GM19452 (cell line): ENCODE data around the gene LNX2.
A peak's percentile ranks its signal among the peaks of the same experiment; 100 is the strongest.

Experiments used
- ATAC-seq: cut with Tn5 transposase; IDR thresholded peaks from one replicate; pipeline ENCODE4 v1.9.1; 2021; ENCODE audit not compliant: unreplicated experiment

Gene LNX2

GRCh38 chr13:27620377-27621115 is at the start of gene LNX2:
Gene LNX2 (minus strand): TSS chr13:27620529. CDS start chr13:27581703, 38,826 bp downstream.
- peak; percentile 88 for ATAC-seq

GRCh38 chr13:27667946-27668345 is 47.6 kb upstream of the LNX2 start:
- ATAC-seq = no peak

- ATAC-seq = no peak
Measured at GRCh38 chr13:27666951-27667350, 46.6 kb upstream of the LNX2 start.

- no peak for ATAC-seq
Measured at GRCh38 chr13:27665761-27666160, 45.4 kb upstream of the LNX2 start.

- ATAC-seq = no peak
Measured at GRCh38 chr13:27665333-27665732, 45.0 kb upstream of the LNX2 start.

- ATAC-seq = no peak
Measured at GRCh38 chr13:27663947-27664346, 43.6 kb upstream of the LNX2 start.

- ATAC-seq = no peak
Measured at GRCh38 chr13:27662738-27663470, 42.6 kb upstream of the LNX2 start.

- no peak for ATAC-seq
Measured at GRCh38 chr13:27661017-27661416, 40.7 kb upstream of the LNX2 start.

- no peak for ATAC-seq
Measured at GRCh38 chr13:27660511-27660910, 40.2 kb upstream of the LNX2 start.

GRCh38 chr13:27659145-27659865 is 39.0 kb upstream of the LNX2 start:
- ATAC-seq = no peak

- ATAC-seq = no peak
Measured at GRCh38 chr13:27658546-27658945, 38.2 kb upstream of the LNX2 start.

GRCh38 chr13:27657724-27658123 is 37.4 kb upstream of the LNX2 start:
- no peak for ATAC-seq

GRCh38 chr13:27654816-27655215 is 34.5 kb upstream of the LNX2 start:
- ATAC-seq = no peak

- ATAC-seq = no peak
Measured at GRCh38 chr13:27654059-27654458, 33.7 kb upstream of the LNX2 start.

GRCh38 chr13:27650312-27650711 is 30.0 kb upstream of the LNX2 start:
- no peak for ATAC-seq

GRCh38 chr13:27644302-27644701 is 24.0 kb upstream of the LNX2 start:
- ATAC-seq = no peak

GRCh38 chr13:27643334-27644132 is 23.2 kb upstream of the LNX2 start:
- no peak for ATAC-seq

GRCh38 chr13:27641711-27642502 is 21.6 kb upstream of the LNX2 start:
- no peak for ATAC-seq

GRCh38 chr13:27639186-27639585 is 18.9 kb upstream of the LNX2 start:
- no peak for ATAC-seq

- no peak for ATAC-seq
Measured at GRCh38 chr13:27638521-27638920, 18.2 kb upstream of the LNX2 start.
